GM23248 (cell line): ENCODE data around the gene QSOX2. TPM values are rescaled to one million over a fixed set of nuclear protein-coding genes. Genes with fewer than 3 reads are reported as not detected.

Experiments
- DNase-seq: peaks from one replicate; pipeline ENCODE4 v3.0.0-alpha.2; 2015
- H2AFZ ChIP-seq: fragments of 200-600 bp; sonication (generic); 2 replicates; pipeline ENCODE4 v1.6.1; 2016; ENCODE audit warnings: antibody characterized with exemption
- H3F3A ChIP-seq: fragments of 200-600 bp; sonication (generic); 2 replicates; pipeline ENCODE4 v1.6.1; 2016; ENCODE audit warnings: mild to moderate bottlenecking, antibody characterized with exemption, mixed run types; ENCODE audit not compliant: insufficient read depth
- H3K27ac ChIP-seq: fragments of 200-600 bp; sonication (generic); 2 replicates; pipeline ENCODE4 v1.5.1; 2016; ENCODE audit warnings: mild to moderate bottlenecking
- H3K27me3 ChIP-seq: fragments of 200-600 bp; sonication (generic); replicated peaks from 2 replicates; pipeline ENCODE4 v1.6.1; 2016; ENCODE audit warnings: mild to moderate bottlenecking; ENCODE audit not compliant: insufficient read depth
- H3K36me3 ChIP-seq: fragments of 200-600 bp; sonication (generic); 2 replicates; pipeline ENCODE4 v1.6.1; 2016; ENCODE audit warnings: low read depth, mild to moderate bottlenecking
- H3K4me1 ChIP-seq: fragments of 200-600 bp; sonication (generic); 2 replicates; pipeline ENCODE4 v1.6.1; 2016; ENCODE audit warnings: mild to moderate bottlenecking; ENCODE audit not compliant: insufficient read depth
- H3K4me2 ChIP-seq: fragments of 200-600 bp; sonication (generic); one replicate; pipeline ENCODE4 v1.6.1; 2016; ENCODE audit warnings: mild to moderate bottlenecking; ENCODE audit not compliant: unreplicated experiment
- H3K4me3 ChIP-seq: fragments of 200-600 bp; sonication (generic); 2 replicates; pipeline ENCODE4 v1.5.1; 2016; ENCODE audit warnings: mild to moderate bottlenecking
- H3K79me2 ChIP-seq: fragments of 200-600 bp; sonication (generic); 2 replicates; pipeline ENCODE4 v1.6.1; 2016; ENCODE audit warnings: mild to moderate bottlenecking; ENCODE audit not compliant: insufficient read depth
- H3K9ac ChIP-seq: fragments of 200-600 bp; sonication (generic); 2 replicates; pipeline ENCODE4 v1.6.1; 2016; ENCODE audit warnings: mild to moderate bottlenecking
- H3K9me2 ChIP-seq: fragments of 200-600 bp; sonication (generic); 2 replicates; pipeline ENCODE4 v1.6.1; 2016; ENCODE audit warnings: mixed run types, mild to moderate bottlenecking, moderate library complexity; ENCODE audit not compliant: insufficient read depth
- H3K9me3 ChIP-seq: fragments of 200-600 bp; sonication (generic); one replicate; pipeline ENCODE4 v1.6.1; 2017; ENCODE audit warnings: low read depth
- H4K20me1 ChIP-seq: fragments of 200-600 bp; sonication (generic); 2 replicates; pipeline ENCODE4 v1.6.0; 2016; ENCODE audit not compliant: insufficient read depth
- EZH2 ChIP-seq: fragments of 200-600 bp; sonication (generic); IDR thresholded peaks from 2 replicates; pipeline ENCODE4 v1.6.1; 2018; ENCODE audit warnings: antibody characterized with exemption, mild to moderate bottlenecking; ENCODE audit not compliant: insufficient read depth, poor library complexity, severe bottlenecking
- EZH2phosphoT487 ChIP-seq: fragments of 200-600 bp; sonication (generic); IDR thresholded peaks from 2 replicates; pipeline ENCODE4 v1.6.1; 2018; ENCODE audit warnings: antibody characterized with exemption, moderate library complexity, mild to moderate bottlenecking, low read depth; ENCODE audit not compliant: insufficient read depth
- WGBS, 2 experiments: methylation state at CpG; one replicate each; pipeline ENCODE4 v1.1.6; 2015 to 2017; ENCODE audit warnings: low lambda C conversion rate in 2 of 2, low coverage in 1 of 2; ENCODE audit errors: missing lambda C conversion rate in 2 of 2; 5-methylcytosine and 5-hydroxymethylcytosine counted together
- in situ Hi-C: fragments of 300-500 bp; cut with MboI; formaldehyde crosslinking; loops from 2 replicates; pipeline ENCODE4 v1.15.0; 2020
- polyA plus RNA-seq: library from polyadenylated mRNA; unstranded; fragments of >200 nt; fragmentation: Nextera tagmentation; extraction: Ambion mirVana; gene quantifications from 2 replicates; pipeline ENCODE4 v1.2.1, GENCODE V29; 2016
- total RNA-seq: library from RNA; depleted of rRNA; stranded (reverse); fragments of >200 nt; shearing (Covaris generic); gene quantifications from 2 replicates; pipeline ENCODE4 v1.2.3, GENCODE V29; 2014

The QSOX2 gene
- total and polyA plus RNA-seq, 2 experiments from 2014 or later: 1.9 to 11.7 TPM

- no peak for TF ChIP-seq EZH2phosphoT487
- no peak for TF ChIP-seq EZH2
- no peaks in the 10 kb centered on the region for H3K9me3 ChIP-seq
- in situ Hi-C loops: no loop called here
- no peak overlapping the region for H3K27ac ChIP-seq
- no peaks in the 10 kb centered on the region for H3F3A ChIP-seq
- H3K9ac ChIP-seq: no peak overlapping the region
- no peak for DNase-seq
- no peaks in the 10 kb centered on the region for H3K79me2 ChIP-seq
- 14 to 30% methylated on average over 1 of the region's 1 CpG for WGBS, 2 experiments
- no peak overlapping the region for H3K4me3 ChIP-seq
- no peak overlapping the region for H2AFZ ChIP-seq
- H3K36me3 ChIP-seq: no peaks in the 10 kb centered on the region
- peaks cover 31% of the 10 kb centered on the region for H3K27me3 ChIP-seq
- no peaks in the 10 kb centered on the region for H3K4me1 ChIP-seq
- no peaks in the 10 kb centered on the region for H3K9me2 ChIP-seq
- H4K20me1 ChIP-seq: no peaks in the 10 kb centered on the region
- H3K4me2 ChIP-seq: no peak overlapping the region
Measured at GRCh38 chr9:136163248-136163850, 82.3 kb downstream of the QSOX2 start.

DNA sequence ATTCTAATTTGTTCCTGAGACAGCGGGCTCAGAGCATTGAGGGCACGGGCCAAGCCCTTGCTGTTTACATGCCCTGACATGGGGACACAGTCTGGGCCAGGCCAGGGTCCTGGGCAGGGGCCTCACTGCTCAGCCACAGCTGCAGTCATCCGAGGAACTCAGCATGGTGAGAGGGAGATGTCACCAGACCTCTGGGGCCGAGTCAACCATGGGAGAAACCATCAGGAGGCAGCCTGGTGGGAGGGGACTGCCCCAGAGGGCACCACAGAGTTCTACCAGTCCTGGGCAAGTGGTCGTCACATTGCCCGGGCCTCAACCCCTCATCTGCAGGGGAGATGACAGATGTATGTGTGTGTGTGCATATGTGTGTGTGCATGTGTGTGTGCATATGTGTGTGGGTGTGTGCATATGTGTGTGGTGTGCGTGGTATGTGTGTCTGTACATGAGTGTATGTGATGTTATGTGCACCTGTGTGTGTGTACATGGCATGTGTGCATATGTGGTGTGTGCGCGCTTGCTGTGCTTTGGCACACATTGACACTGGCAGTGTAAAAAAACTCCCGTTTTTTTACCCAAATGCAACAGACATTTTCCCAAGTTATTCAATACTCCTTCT is 84.5 kb downstream of the QSOX2 start:
- H3F3A ChIP-seq: no peaks in the 10 kb centered on the region
- no peaks in the 10 kb centered on the region for H4K20me1 ChIP-seq
- H3K4me1 ChIP-seq: no peaks in the 10 kb centered on the region
- H2AFZ ChIP-seq: no peak overlapping the region
- no peak overlapping the region for H3K4me2 ChIP-seq
- no peaks in the 10 kb centered on the region for H3K79me2 ChIP-seq
- H3K4me3 ChIP-seq: no peak overlapping the region
- no peak for DNase-seq
- H3K27me3 ChIP-seq: peaks cover 35% of the 10 kb centered on the region
- no peak overlapping the region for H3K27ac ChIP-seq
- no peak overlapping the region for H3K9ac ChIP-seq
- H3K9me2 ChIP-seq: no peaks in the 10 kb centered on the region
- no peak for TF ChIP-seq EZH2phosphoT487
- TF ChIP-seq EZH2: no peak
- H3K36me3 ChIP-seq: no peaks in the 10 kb centered on the region
- H3K9me3 ChIP-seq: no peaks in the 10 kb centered on the region
- WGBS, 2 experiments: 45 to 47% methylated on average over 10 of the region's 10 CpGs
- in situ Hi-C loops: no loop called here

DNA sequence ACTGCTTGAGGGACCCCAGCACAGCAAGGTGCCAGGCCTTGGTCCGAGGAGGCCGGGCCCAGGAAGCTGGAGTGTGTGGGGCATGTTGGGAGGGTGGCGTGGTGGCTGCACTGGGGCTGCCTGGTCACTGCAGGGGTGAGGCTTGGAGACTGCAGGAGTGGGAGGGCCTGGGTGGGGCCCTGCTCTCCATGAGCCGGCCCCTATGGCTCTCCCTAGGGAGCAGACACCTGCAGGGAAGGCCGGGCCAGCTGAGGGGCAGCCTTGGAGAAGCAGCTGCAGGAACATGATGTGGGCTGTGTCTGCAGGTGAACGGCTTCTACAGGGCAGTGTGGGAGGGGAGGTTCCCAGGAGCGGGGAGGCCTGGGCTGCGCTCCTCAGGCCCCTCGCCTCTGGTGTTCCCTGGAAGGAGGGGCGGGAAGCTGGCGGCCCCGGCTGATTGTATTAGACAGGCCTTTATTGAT is 85.2 kb downstream of the QSOX2 start:
- no peak overlapping the region for H2AFZ ChIP-seq

GRCh38 chr9:136159851-136160250 is 85.8 kb downstream of the QSOX2 start:
- Histone ChIP-seq H3K27me3 (peaks cover 27% of the 10 kb centered on the region), H3K79me2 (no peaks in the 10 kb centered on the region), H3K9me2 (no peaks in the 10 kb centered on the region), H3K9ac (no peak overlapping the region), H3K4me1 (no peaks in the 10 kb centered on the region), H3F3A (no peaks in the 10 kb centered on the region), H2AFZ (no peak overlapping the region), H3K4me2 (no peak overlapping the region), H3K4me3 (no peak overlapping the region), H4K20me1 (no peaks in the 10 kb centered on the region), H3K36me3 (no peaks in the 10 kb centered on the region), H3K27ac (no peak overlapping the region), H3K9me3 (no peaks in the 10 kb centered on the region)
- DNase-seq: no peak
- in situ Hi-C loops: no loop called here
- 68 to 71% methylated on average over 16 of the region's 16 CpGs for WGBS, 2 experiments
- TF ChIP-seq EZH2: no peak

More for the DNA sequence above, 85.2 kb downstream of the QSOX2 start:
- H3K9me3 ChIP-seq: no peaks in the 10 kb centered on the region
- no peaks in the 10 kb centered on the region for H3K79me2 ChIP-seq
- no peak overlapping the region for H3K27ac ChIP-seq
- H3F3A ChIP-seq: no peaks in the 10 kb centered on the region
- H3K9ac ChIP-seq: no peak overlapping the region
- no peak overlapping the region for H3K4me2 ChIP-seq
- H3K4me3 ChIP-seq: no peak overlapping the region
- in situ Hi-C loops: no loop called here
- no peaks in the 10 kb centered on the region for H3K9me2 ChIP-seq
- no peak for DNase-seq
- peaks cover 29% of the 10 kb centered on the region for H3K27me3 ChIP-seq
- H4K20me1 ChIP-seq: no peaks in the 10 kb centered on the region
- H3K36me3 ChIP-seq: no peaks in the 10 kb centered on the region
- no peaks in the 10 kb centered on the region for H3K4me1 ChIP-seq
- WGBS, 2 experiments: 54 to 66% methylated on average over 11 to 12 of the region's 12 CpGs
- TF ChIP-seq EZH2 (no peak), EZH2phosphoT487 (no peak)
